ENCODE results near the gene SLC24A3.

DNA sequence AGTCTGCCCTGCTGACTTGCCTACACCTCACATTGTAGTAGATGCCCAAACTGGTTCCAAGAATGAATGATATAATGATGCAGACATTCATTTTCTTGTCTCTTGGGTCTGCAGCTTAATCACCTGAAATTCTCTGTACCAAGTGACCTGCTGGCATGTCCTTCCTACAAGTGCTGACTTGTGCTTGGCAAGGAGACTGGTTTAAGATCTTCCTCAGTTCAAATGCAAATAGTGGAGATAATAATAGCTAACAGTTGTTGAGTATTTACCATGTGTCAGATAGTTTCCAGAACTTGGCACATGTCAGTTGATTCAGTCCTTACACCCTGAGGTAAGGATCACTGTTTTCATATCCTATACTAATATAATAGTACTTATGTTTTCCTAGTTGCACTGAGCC is 223.4 kb downstream of the SLC24A3 start:
- TF ChIP-seq SUZ12 (IDR thresholded peaks at IDR 0.05): no peak
- TF ChIP-seq PKNOX1 (IDR thresholded peaks at IDR 0.05): no peak
- no peak for TF ChIP-seq SP1 (IDR thresholded peaks at IDR 0.05)
- no peak for TF ChIP-seq FOXK2 (IDR thresholded peaks at IDR 0.05)
- TF ChIP-seq BHLHE40 (IDR thresholded peaks at IDR 0.05; ENCODE audit: borderline replicate concordance): no peak
